Upper lobe of right lung (tissue), 1 donor: ENCODE measurements around the gene P3H2. TPM values are rescaled to one million over a fixed set of nuclear protein-coding genes. Genes with fewer than 3 reads are reported as not detected.
"Not testable (repeated sequence)": the region's sequence is repeated elsewhere in the genome, so short reads cannot be mapped to it uniquely, and the experiment has no call there.

ENCODE experiments used
- ATAC-seq: fragments of 200-7000 bp; cut with Tn5 transposase; one replicate; pipeline ENCODE4 v1.9.1; 2020; ENCODE audit warnings: mild to moderate bottlenecking, moderate library complexity
- DNase-seq: peaks from one replicate; pipeline ENCODE4 v3.0.0-alpha.2; 2020
- H3K27ac ChIP-seq: fragments of 200-600 bp; one replicate; pipeline ENCODE4 v1.8.0; 2022
- H3K27me3 ChIP-seq: fragments of 200-600 bp; one replicate; pipeline ENCODE4 v1.8.0; 2022; ENCODE audit warnings: mild to moderate bottlenecking
- H3K36me3 ChIP-seq: fragments of 200-600 bp; one replicate; pipeline ENCODE4 v1.8.0; 2022
- H3K4me1 ChIP-seq: fragments of 200-600 bp; one replicate; pipeline ENCODE4 v1.8.0; 2022
- H3K4me3 ChIP-seq: fragments of 200-600 bp; one replicate; pipeline ENCODE4 v1.8.0; 2022; ENCODE audit warnings: mild to moderate bottlenecking
- H3K9me3 ChIP-seq: fragments of 200-600 bp; one replicate; pipeline ENCODE4 v1.8.0; 2022
- intact Hi-C: fragments of 100-400 bp; cut with DNase I; formaldehyde crosslinking; loops from one replicate; pipeline ENCODE4 v1.11.0; 2022
- total RNA-seq: library from RNA; stranded (reverse); fragmentation: NEBNext Ultra II Directional; extraction: Animal tissue kit (Norgen Biotek cat#: 25700); gene quantifications from one replicate; pipeline ENCODE4 v1.2.1, GENCODE V29; 2021
- TF ChIP-seq, protein P1 (sequence below): fragments of 200-600 bp; IDR thresholded peaks from one replicate; pipeline ENCODE4 v1.8.0; 2022; ENCODE audit warnings: antibody characterized with exemption
- donor health status: DM: no; HTN: yes; CAD: no; lungs with severe emphysema.

P3H2 gene
- total RNA-seq, 1 donor from 2014 or later: 79.0 TPM

DNA sequence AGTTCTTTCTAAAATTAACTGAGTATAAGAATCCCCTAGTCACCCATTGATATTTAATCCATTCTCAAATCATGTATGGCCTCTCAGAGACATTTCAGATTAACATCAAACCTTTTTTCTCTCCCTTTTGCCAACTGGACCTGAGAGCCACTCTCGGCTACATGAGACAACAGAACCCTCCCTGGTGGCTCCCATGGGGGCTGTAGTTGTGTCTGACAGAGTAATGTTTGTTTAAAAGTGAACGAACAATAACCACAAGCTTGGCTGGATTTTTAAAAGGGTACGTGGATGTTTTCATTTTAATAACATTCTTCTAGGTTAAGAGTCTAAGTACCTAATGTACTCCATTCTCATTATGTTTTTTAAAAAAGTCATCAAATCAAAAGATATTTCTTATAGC lies 37.1 kb downstream of the P3H2 start:
- ATAC-seq (no peak), DNase-seq (no peak)
- Histone ChIP-seq H3K27ac (no peak overlapping the region), H3K4me1 (no peaks in the 10 kb centered on the region), H3K9me3 (no peaks in the 10 kb centered on the region), H3K36me3 (no peaks in the 10 kb centered on the region), H3K27me3 (no peaks in the 10 kb centered on the region), H3K4me3 (no peak overlapping the region)
- intact Hi-C loops: no loop called here
- TF ChIP-seq, protein P1, sequence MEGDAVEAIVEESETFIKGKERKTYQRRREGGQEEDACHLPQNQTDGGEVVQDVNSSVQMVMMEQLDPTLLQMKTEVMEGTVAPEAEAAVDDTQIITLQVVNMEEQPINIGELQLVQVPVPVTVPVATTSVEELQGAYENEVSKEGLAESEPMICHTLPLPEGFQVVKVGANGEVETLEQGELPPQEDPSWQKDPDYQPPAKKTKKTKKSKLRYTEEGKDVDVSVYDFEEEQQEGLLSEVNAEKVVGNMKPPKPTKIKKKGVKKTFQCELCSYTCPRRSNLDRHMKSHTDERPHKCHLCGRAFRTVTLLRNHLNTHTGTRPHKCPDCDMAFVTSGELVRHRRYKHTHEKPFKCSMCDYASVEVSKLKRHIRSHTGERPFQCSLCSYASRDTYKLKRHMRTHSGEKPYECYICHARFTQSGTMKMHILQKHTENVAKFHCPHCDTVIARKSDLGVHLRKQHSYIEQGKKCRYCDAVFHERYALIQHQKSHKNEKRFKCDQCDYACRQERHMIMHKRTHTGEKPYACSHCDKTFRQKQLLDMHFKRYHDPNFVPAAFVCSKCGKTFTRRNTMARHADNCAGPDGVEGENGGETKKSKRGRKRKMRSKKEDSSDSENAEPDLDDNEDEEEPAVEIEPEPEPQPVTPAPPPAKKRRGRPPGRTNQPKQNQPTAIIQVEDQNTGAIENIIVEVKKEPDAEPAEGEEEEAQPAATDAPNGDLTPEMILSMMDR: no peak

DNA sequence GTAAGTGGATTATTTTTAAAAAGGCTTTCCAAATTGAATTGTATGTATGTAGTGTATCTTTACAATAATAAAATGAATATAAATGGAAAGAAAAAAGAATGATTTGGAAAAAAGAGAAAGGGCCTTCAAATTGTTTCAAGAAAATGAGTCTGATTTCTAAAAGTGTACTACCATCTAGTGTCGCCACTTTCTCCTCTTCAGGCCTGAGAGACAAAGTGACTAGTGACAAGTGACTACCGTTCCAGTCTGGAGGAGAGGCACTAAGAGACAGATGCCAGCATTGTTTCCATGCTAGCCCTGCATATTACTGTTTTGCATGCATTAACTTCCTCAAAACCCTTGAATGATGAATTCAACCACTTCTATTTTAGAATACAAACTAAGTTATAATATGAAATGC lies 39.3 kb downstream of the P3H2 start:
- Histone ChIP-seq H3K4me3 (no peak overlapping the region), H3K9me3 (no peaks in the 10 kb centered on the region), H3K36me3 (no peaks in the 10 kb centered on the region), H3K4me1 (peaks cover 12% of the 10 kb centered on the region), H3K27me3 (no peaks in the 10 kb centered on the region), H3K27ac (no peak overlapping the region)
- no peak for DNase-seq
- TF ChIP-seq, protein P1: no peak
- ATAC-seq: no peak
- intact Hi-C loops: no loop called here

DNA sequence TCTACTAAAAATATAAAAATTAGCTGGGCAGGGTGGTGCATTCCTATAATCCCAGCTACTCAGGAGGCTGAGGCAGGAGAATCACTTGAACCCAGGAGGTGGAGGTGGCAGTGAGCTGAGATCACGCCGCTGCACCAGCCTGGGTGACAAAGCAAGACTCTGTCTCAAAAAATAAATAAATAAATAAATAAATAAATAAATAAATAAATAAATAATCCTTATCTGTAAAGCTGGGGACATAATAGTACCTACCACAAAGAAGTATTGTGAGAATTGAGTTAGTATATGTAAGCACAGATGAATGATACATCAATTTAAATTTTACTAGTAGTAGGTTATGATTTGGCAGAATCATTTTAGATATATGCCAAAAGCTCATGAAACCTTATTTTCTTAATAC lies 41.5 kb downstream of the P3H2 start:
- H3K4me3 ChIP-seq, DNase-seq, H3K27me3 ChIP-seq, H3K27ac ChIP-seq, intact Hi-C loops, ATAC-seq, H3K36me3 ChIP-seq, H3K9me3 ChIP-seq: not testable (repeated sequence)
- peaks cover 17% of the 10 kb centered on the region for H3K4me1 ChIP-seq

DNA sequence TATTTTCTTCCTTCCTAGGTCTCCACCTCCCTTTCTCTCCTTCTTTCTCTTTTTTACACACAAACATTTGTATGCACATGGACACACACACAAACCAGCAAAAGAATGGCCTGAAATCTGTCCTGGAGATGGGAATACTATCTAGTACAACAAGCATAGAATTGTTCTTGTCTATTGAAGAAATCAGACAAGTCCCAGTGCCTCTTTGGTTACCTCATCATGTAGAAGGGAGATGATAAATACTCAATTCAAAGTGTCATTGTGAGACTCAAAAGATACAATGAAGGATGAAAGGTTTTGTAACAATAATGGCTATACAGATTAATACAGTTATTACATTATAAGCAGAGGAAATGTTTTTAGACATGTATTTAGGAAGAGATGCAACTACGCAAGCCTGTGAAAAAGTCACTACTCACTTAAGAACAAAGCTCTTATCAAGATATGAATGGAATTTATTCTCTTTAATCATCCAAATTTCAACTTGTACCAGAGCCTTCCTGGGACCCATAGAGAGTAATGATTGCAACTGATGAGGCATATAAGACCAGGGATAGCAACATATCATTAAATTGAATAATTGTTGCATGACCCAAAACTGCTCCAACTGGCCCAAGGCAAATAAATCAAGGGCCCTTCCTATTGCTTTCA lies 43.2 kb downstream of the P3H2 start:
- no peak for DNase-seq
- intact Hi-C loops: no loop called here
- no peak overlapping the region for H3K27ac ChIP-seq

DNA sequence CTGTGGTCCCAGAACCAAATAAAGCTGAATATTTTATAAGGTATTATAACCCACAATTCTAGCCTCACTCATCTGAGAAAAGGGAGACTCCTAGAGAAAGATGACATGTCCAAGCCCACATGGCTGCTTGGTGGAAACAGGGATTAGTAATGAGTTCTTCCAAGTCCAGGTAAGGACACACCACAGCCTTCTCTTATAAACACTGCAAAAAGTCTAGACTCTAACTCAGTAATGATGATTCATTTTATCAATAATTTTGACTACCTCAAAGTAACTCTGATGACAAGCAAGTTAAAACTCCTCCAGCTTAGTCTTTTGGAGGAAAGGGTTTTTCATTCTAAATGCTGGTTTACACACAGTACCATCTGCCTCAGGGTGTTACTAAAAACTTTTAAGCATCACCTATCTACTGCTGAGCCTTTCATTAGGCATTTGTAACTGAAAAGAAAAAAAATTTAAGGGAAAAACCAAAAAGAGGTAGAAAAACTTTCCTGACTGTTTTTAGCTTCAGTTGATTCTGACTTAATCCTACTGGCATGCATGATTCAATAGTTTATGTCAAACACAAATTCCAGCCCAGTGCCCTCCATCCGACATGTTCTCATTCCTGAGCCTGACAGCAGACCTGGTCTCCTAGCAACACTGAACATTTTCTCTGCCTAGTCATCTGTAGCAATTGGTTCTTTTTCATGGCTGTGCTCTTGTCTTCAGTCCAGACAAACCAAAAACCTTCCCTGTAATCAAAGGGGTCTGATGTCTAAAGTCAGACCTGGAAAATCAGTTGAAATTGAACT lies 43.9 kb downstream of the P3H2 start:
- H3K4me1 ChIP-seq: peaks cover 17% of the 10 kb centered on the region
- intact Hi-C loops: no loop called here
- ATAC-seq (peak; percentile 79), DNase-seq (no peak)
- H3K27ac ChIP-seq: peak overlapping the region; percentile 32
- H3K4me3 ChIP-seq: no peak overlapping the region
- H3K9me3 ChIP-seq: no peaks in the 10 kb centered on the region
- no peaks in the 10 kb centered on the region for H3K36me3 ChIP-seq
- H3K27me3 ChIP-seq: no peaks in the 10 kb centered on the region
- TF ChIP-seq, protein P1: no peak

More for the DNA sequence above, 43.2 kb downstream of the P3H2 start:
- no peaks in the 10 kb centered on the region for H3K9me3 ChIP-seq
- TF ChIP-seq, protein P1: no peak
- ATAC-seq: no peak
- H3K4me1 ChIP-seq: peaks cover 17% of the 10 kb centered on the region
- no peak overlapping the region for H3K4me3 ChIP-seq
- H3K36me3 ChIP-seq: no peaks in the 10 kb centered on the region
- H3K27me3 ChIP-seq: no peaks in the 10 kb centered on the region

DNA sequence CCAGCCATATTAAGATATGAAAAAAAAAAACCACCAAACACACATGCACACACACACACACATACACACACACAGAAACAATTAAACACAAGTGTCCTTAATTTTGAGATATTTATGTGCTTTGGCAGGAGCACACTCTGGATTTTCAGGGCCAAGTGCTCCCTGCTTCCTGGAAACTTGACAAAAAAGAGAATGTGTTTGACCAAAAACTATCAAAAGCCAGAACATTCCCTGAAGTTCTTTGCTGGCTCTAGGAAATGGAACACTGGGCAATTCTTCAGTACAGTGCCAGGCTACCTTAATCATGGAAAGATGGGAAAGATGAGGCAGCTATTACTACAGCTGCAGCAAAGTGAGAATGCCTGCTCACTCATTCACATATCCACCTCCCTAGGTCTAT lies 44.6 kb downstream of the P3H2 start:
- Histone ChIP-seq H3K36me3 (no peaks in the 10 kb centered on the region), H3K27me3 (no peaks in the 10 kb centered on the region), H3K4me3 (no peak overlapping the region), H3K27ac (peak overlapping the region; percentile 32), H3K9me3 (no peaks in the 10 kb centered on the region), H3K4me1 (peaks cover 17% of the 10 kb centered on the region)
- intact Hi-C loops: no loop called here
- TF ChIP-seq, protein P1: no peak
- DNase-seq (no peak), ATAC-seq (peak; percentile 32)
